OCI-LY7 (cell line): ENCODE measurements around the gene LPAR3.

ENCODE experiments used
- CTCF ChIP-seq: fragments of 200-600 bp; sonication (generic); conservative IDR thresholded peaks from 2 replicates; pipeline ENCODE4 v1.5.1; 2014; ENCODE audit warnings: mild to moderate bottlenecking, antibody characterized with exemption, low read length, moderate library complexity, mixed read lengths
- EZH2phosphoT487 ChIP-seq: fragments of 200-600 bp; sonication (generic); IDR thresholded peaks from 2 replicates; pipeline ENCODE4 v1.6.1; 2018; ENCODE audit warnings: low read depth, borderline replicate concordance, mild to moderate bottlenecking, mixed run types, antibody characterized with exemption, low read length, moderate library complexity, mixed read lengths

- TF ChIP-seq CTCF: no peak
- TF ChIP-seq EZH2phosphoT487: no peak
Observed at GRCh38 chr1:84857906-84858305, 35.1 kb downstream of the LPAR3 start.
